OCI-LY7 (cell line): ENCODE data around the gene AAMDC.

ENCODE experiments used
- CTCF ChIP-seq: fragments of 200-600 bp; sonication (generic); conservative IDR thresholded peaks from 2 replicates; pipeline ENCODE4 v1.5.1; 2014; ENCODE audit warnings: mild to moderate bottlenecking, antibody characterized with exemption, low read length, moderate library complexity, mixed read lengths
- EZH2phosphoT487 ChIP-seq: fragments of 200-600 bp; sonication (generic); IDR thresholded peaks from 2 replicates; pipeline ENCODE4 v1.6.1; 2018; ENCODE audit warnings: low read depth, borderline replicate concordance, mild to moderate bottlenecking, mixed run types, antibody characterized with exemption, low read length, moderate library complexity, mixed read lengths

GRCh38 chr11:77886401-77886800 is 65.5 kb downstream of the AAMDC start:
- TF ChIP-seq CTCF (no peak), EZH2phosphoT487 (no peak)
